ENCODE measurements around the gene CDHR2.

- TF ChIP-seq, protein P1, sequence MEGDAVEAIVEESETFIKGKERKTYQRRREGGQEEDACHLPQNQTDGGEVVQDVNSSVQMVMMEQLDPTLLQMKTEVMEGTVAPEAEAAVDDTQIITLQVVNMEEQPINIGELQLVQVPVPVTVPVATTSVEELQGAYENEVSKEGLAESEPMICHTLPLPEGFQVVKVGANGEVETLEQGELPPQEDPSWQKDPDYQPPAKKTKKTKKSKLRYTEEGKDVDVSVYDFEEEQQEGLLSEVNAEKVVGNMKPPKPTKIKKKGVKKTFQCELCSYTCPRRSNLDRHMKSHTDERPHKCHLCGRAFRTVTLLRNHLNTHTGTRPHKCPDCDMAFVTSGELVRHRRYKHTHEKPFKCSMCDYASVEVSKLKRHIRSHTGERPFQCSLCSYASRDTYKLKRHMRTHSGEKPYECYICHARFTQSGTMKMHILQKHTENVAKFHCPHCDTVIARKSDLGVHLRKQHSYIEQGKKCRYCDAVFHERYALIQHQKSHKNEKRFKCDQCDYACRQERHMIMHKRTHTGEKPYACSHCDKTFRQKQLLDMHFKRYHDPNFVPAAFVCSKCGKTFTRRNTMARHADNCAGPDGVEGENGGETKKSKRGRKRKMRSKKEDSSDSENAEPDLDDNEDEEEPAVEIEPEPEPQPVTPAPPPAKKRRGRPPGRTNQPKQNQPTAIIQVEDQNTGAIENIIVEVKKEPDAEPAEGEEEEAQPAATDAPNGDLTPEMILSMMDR (IDR thresholded peaks at IDR 0.05), result no peak
- no peak for TF ChIP-seq POLR2A (IDR thresholded peaks at IDR 0.05)
These were observed 52.9 kb downstream of the CDHR2 start for GRCh38 chr5:176601901-176602482.

Data from lower leg skin (tissue), 3 donors.